ENCODE results near the gene AGPAT1. TPM values are rescaled to one million over a fixed set of nuclear protein-coding genes. Genes with fewer than 3 reads are reported as not detected.

AGPAT1 gene
- total and polyA plus RNA-seq, 2 of the 13 experiments (the other 11 are each of a cell fraction or from before 2014, with no cell fraction given): 51.3 to 139 TPM

DNA sequence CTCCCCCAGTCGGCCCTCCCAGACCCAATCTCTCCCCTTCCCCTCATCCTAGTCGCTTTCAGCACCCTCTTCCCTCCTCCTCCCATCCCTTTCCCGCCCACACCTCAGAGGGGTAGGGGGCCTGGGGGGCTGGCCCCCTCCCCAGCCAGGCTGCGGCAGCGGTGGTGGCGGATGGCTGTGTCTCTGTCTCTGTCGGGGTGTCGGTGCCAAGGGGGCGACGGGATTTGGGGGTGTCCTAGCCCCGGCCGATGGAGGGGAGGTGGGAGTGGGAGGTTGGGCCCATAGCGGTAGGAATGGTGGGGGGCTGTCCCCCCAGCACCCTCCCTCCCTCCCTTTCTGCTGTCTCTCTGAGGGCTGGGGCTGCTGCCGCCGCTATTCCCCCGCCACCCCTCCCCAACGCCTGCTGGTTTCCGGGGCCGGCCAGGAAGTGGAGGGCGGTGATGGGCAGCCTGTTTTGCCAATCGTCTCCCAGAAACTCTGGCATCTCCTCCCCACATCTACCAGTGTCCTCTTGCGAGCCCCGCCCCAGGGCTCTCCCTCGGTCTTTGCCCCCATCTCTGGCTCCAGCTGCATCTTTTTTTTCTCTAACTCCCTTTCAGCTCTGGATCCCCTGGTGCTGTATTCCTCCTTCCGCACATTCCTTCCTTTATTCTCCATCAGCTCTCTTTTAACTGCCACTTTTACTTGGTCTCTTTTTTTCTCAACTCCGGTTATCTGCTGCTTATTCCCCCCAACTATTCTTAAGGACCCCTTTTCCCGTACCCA, at the start of gene AGPAT1 (continued):
- TF ChIP-seq, protein P1, sequence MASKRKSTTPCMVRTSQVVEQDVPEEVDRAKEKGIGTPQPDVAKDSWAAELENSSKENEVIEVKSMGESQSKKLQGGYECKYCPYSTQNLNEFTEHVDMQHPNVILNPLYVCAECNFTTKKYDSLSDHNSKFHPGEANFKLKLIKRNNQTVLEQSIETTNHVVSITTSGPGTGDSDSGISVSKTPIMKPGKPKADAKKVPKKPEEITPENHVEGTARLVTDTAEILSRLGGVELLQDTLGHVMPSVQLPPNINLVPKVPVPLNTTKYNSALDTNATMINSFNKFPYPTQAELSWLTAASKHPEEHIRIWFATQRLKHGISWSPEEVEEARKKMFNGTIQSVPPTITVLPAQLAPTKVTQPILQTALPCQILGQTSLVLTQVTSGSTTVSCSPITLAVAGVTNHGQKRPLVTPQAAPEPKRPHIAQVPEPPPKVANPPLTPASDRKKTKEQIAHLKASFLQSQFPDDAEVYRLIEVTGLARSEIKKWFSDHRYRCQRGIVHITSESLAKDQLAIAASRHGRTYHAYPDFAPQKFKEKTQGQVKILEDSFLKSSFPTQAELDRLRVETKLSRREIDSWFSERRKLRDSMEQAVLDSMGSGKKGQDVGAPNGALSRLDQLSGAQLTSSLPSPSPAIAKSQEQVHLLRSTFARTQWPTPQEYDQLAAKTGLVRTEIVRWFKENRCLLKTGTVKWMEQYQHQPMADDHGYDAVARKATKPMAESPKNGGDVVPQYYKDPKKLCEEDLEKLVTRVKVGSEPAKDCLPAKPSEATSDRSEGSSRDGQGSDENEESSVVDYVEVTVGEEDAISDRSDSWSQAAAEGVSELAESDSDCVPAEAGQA (IDR thresholded peaks at IDR 0.05; ENCODE audit: low read depth): no peak
- TF ChIP-seq, protein P1 (CRISPR knock-in tag; IDR thresholded peaks at IDR 0.05; ENCODE audit: borderline replicate concordance): no peak
- TF ChIP-seq ZNF776 (CRISPR knock-in tag; IDR thresholded peaks at IDR 0.05): no peak
- TF ChIP-seq ZFP36 (IDR thresholded peaks at IDR 0.05; ENCODE audit: borderline replicate concordance, low read depth, low read length, partially characterized antibody): no peak
- TF ChIP-seq CBX2 (IDR thresholded peaks at IDR 0.05; ENCODE audit: low read depth, low read length): no peak
- no peak for TF ChIP-seq CBX2 (CRISPR knock-in tag; IDR thresholded peaks at IDR 0.05; ENCODE audit: low read depth)
- TF ChIP-seq, protein P2, sequence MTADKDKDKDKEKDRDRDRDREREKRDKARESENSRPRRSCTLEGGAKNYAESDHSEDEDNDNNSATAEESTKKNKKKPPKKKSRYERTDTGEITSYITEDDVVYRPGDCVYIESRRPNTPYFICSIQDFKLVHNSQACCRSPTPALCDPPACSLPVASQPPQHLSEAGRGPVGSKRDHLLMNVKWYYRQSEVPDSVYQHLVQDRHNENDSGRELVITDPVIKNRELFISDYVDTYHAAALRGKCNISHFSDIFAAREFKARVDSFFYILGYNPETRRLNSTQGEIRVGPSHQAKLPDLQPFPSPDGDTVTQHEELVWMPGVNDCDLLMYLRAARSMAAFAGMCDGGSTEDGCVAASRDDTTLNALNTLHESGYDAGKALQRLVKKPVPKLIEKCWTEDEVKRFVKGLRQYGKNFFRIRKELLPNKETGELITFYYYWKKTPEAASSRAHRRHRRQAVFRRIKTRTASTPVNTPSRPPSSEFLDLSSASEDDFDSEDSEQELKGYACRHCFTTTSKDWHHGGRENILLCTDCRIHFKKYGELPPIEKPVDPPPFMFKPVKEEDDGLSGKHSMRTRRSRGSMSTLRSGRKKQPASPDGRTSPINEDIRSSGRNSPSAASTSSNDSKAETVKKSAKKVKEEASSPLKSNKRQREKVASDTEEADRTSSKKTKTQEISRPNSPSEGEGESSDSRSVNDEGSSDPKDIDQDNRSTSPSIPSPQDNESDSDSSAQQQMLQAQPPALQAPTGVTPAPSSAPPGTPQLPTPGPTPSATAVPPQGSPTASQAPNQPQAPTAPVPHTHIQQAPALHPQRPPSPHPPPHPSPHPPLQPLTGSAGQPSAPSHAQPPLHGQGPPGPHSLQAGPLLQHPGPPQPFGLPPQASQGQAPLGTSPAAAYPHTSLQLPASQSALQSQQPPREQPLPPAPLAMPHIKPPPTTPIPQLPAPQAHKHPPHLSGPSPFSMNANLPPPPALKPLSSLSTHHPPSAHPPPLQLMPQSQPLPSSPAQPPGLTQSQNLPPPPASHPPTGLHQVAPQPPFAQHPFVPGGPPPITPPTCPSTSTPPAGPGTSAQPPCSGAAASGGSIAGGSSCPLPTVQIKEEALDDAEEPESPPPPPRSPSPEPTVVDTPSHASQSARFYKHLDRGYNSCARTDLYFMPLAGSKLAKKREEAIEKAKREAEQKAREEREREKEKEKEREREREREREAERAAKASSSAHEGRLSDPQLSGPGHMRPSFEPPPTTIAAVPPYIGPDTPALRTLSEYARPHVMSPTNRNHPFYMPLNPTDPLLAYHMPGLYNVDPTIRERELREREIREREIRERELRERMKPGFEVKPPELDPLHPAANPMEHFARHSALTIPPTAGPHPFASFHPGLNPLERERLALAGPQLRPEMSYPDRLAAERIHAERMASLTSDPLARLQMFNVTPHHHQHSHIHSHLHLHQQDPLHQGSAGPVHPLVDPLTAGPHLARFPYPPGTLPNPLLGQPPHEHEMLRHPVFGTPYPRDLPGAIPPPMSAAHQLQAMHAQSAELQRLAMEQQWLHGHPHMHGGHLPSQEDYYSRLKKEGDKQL (CRISPR knock-in tag; IDR thresholded peaks at IDR 0.05; ENCODE audit: low read depth): no peak
- 0 out of 2 replicates have a peak, but pooled peaks have one; percentile 8 for TF ChIP-seq FOSL2 (CRISPR knock-in tag; IDR thresholded peaks at IDR 0.05)
- TF ChIP-seq, protein P3, sequence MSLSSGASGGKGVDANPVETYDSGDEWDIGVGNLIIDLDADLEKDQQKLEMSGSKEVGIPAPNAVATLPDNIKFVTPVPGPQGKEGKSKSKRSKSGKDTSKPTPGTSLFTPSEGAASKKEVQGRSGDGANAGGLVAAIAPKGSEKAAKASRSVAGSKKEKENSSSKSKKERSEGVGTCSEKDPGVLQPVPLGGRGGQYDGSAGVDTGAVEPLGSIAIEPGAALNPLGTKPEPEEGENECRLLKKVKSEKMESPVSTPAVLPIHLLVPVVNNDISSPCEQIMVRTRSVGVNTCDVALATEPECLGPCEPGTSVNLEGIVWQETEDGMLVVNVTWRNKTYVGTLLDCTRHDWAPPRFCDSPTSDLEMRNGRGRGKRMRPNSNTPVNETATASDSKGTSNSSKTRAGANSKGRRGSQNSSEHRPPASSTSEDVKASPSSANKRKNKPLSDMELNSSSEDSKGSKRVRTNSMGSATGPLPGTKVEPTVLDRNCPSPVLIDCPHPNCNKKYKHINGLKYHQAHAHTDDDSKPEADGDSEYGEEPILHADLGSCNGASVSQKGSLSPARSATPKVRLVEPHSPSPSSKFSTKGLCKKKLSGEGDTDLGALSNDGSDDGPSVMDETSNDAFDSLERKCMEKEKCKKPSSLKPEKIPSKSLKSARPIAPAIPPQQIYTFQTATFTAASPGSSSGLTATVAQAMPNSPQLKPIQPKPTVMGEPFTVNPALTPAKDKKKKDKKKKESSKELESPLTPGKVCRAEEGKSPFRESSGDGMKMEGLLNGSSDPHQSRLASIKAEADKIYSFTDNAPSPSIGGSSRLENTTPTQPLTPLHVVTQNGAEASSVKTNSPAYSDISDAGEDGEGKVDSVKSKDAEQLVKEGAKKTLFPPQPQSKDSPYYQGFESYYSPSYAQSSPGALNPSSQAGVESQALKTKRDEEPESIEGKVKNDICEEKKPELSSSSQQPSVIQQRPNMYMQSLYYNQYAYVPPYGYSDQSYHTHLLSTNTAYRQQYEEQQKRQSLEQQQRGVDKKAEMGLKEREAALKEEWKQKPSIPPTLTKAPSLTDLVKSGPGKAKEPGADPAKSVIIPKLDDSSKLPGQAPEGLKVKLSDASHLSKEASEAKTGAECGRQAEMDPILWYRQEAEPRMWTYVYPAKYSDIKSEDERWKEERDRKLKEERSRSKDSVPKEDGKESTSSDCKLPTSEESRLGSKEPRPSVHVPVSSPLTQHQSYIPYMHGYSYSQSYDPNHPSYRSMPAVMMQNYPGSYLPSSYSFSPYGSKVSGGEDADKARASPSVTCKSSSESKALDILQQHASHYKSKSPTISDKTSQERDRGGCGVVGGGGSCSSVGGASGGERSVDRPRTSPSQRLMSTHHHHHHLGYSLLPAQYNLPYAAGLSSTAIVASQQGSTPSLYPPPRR (CRISPR knock-in tag; IDR thresholded peaks at IDR 0.05; ENCODE audit: borderline replicate concordance): peak; percentile 57; the same call in 1 of the 2 replicates
- TF ChIP-seq, protein P4, sequence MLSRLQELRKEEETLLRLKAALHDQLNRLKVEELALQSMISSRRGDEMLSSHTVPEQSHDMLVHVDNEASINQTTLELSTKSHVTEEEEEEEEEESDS (CRISPR knock-in tag; IDR thresholded peaks at IDR 0.05; ENCODE audit: borderline replicate concordance): no peak
